ENCODE data around the gene SIT1.

DNA sequence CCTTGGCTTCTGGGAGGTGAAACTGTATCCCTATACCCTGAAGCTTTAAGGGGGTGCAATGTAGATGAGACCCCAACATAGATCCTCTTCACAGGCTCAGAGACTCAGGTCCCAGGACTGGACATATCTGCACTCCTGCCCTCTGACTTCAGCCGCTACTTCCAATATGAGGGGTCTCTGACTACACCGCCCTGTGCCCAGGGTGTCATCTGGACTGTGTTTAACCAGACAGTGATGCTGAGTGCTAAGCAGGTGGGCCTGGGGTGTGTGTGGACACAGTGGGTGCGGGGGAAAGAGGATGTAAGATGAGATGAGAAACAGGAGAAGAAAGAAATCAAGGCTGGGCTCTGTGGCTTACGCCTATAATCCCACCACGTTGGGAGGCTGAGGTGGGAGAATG is 28.4 kb upstream of the SIT1 start:
- TF ChIP-seq, protein P1, sequence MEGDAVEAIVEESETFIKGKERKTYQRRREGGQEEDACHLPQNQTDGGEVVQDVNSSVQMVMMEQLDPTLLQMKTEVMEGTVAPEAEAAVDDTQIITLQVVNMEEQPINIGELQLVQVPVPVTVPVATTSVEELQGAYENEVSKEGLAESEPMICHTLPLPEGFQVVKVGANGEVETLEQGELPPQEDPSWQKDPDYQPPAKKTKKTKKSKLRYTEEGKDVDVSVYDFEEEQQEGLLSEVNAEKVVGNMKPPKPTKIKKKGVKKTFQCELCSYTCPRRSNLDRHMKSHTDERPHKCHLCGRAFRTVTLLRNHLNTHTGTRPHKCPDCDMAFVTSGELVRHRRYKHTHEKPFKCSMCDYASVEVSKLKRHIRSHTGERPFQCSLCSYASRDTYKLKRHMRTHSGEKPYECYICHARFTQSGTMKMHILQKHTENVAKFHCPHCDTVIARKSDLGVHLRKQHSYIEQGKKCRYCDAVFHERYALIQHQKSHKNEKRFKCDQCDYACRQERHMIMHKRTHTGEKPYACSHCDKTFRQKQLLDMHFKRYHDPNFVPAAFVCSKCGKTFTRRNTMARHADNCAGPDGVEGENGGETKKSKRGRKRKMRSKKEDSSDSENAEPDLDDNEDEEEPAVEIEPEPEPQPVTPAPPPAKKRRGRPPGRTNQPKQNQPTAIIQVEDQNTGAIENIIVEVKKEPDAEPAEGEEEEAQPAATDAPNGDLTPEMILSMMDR (IDR thresholded peaks at IDR 0.05), result no peak
- no peak for TF ChIP-seq EP300 (IDR thresholded peaks at IDR 0.05)
- no peak for TF ChIP-seq POLR2A (IDR thresholded peaks at IDR 0.05)
- TF ChIP-seq POLR2AphosphoS5 (IDR thresholded peaks at IDR 0.05), result peak in 3 of 4 donors; percentile 16 to 72 (median 65)

All from sigmoid colon (tissue), 4 donors.